Naive B cell (primary cell): ENCODE results near the gene ADAM19. TPM values are rescaled to one million over a fixed set of nuclear protein-coding genes. Genes with fewer than 3 reads are reported as not detected.
"Not testable (repeated sequence)": the region's sequence is repeated elsewhere in the genome, so short reads cannot be mapped to it uniquely, and the experiment has no call there.

Experiments
- ATAC-seq, 2 donors: fragments of 150-1000 bp; cut with Tn5 transposase; 2 replicates each; pipeline ENCODE4 v1.10.0; 2021; ENCODE audit warnings: low read depth in 2 of 2, mild to moderate bottlenecking in 2 of 2, moderate library complexity in 2 of 2
- DNase-seq: peaks from one replicate; pipeline ENCODE4 v3.0.0; 2022
- H3K27ac Mint-ChIP-seq, 6 donors: one replicate each; pipeline ENCODE4 v1.8.0; 2020 to 2022; ENCODE audit warnings: mild to moderate bottlenecking in 6 of 6, mixed read lengths in 6 of 6, moderate library complexity in 5 of 6, inconsistent platforms in 2 of 6
- H3K27me3 Mint-ChIP-seq, 3 donors: one replicate each; pipeline ENCODE4 v1.8.0; 2021 to 2022; ENCODE audit warnings: mixed read lengths in 3 of 3, mild to moderate bottlenecking in 1 of 3
- H3K36me3 Mint-ChIP-seq, 2 donors: one replicate each; pipeline ENCODE4 v1.8.0; 2020 to 2022; ENCODE audit warnings: mixed read lengths in 2 of 2, inconsistent platforms in 1 of 2, mild to moderate bottlenecking in 1 of 2
- H3K4me1 Mint-ChIP-seq, 3 donors: one replicate each; pipeline ENCODE4 v1.8.0; 2020 to 2022; ENCODE audit warnings: mixed read lengths in 3 of 3, inconsistent platforms in 1 of 3, mild to moderate bottlenecking in 1 of 3, moderate library complexity in 1 of 3
- H3K4me3 Mint-ChIP-seq, 8 donors: one replicate each; pipeline ENCODE4 v1.8.0; 2020 to 2022; ENCODE audit warnings: mild to moderate bottlenecking in 8 of 8, mixed read lengths in 8 of 8, moderate library complexity in 8 of 8, inconsistent platforms in 2 of 8
- H3K9me3 Mint-ChIP-seq, 7 donors: one replicate each; pipeline ENCODE4 v1.8.0; 2020 to 2022; ENCODE audit warnings: mixed read lengths in 7 of 7, mild to moderate bottlenecking in 5 of 7, inconsistent platforms in 2 of 7, moderate library complexity in 1 of 7
- polyA plus RNA-seq, 6 donors: library from polyadenylated mRNA; unstranded; fragments of 300-500 nt; fragmentation: Illumina TruSeq; gene quantifications; one replicate each; pipeline ENCODE4 v1.2.3, GENCODE V29; 2021; ENCODE audit warnings: low read depth in 6 of 6

The ADAM19 gene
- polyA plus RNA-seq, 6 donors from 2014 or later: 6.3 to 75.5 (median 43.4) TPM

GRCh38 chr5:157445745-157446411 is 129.7 kb downstream of the ADAM19 start:
- no peaks in the 10 kb centered on the region for H3K27me3 Mint-ChIP-seq
- DNase-seq: no peak
- no peak overlapping the region for H3K27ac Mint-ChIP-seq
- peaks cover 0 to 5% of the 10 kb centered on the region in 2 donors for H3K36me3 Mint-ChIP-seq
- no peak for ATAC-seq
- H3K4me3 Mint-ChIP-seq: no peak overlapping the region
- no peaks in the 10 kb centered on the region for H3K9me3 Mint-ChIP-seq
- H3K4me1 Mint-ChIP-seq: peaks cover 0 to 10% (median 0%) of the 10 kb centered on the region in 3 donors

- DNase-seq: no peak
- ATAC-seq: no peak
- H3K27me3 Mint-ChIP-seq: no peaks in the 10 kb centered on the region
- peaks cover 0 to 5% of the 10 kb centered on the region in 2 donors for H3K36me3 Mint-ChIP-seq
- no peak overlapping the region for H3K4me3 Mint-ChIP-seq
- peaks cover 0 to 10% (median 0%) of the 10 kb centered on the region in 3 donors for H3K4me1 Mint-ChIP-seq
- no peaks in the 10 kb centered on the region for H3K9me3 Mint-ChIP-seq
- peak overlapping the region in 3 of 6 donors; percentile 29 to 55 (median 43) for H3K27ac Mint-ChIP-seq
These were observed 131.4 kb downstream of the ADAM19 start for GRCh38 chr5:157444224-157444623.

DNA sequence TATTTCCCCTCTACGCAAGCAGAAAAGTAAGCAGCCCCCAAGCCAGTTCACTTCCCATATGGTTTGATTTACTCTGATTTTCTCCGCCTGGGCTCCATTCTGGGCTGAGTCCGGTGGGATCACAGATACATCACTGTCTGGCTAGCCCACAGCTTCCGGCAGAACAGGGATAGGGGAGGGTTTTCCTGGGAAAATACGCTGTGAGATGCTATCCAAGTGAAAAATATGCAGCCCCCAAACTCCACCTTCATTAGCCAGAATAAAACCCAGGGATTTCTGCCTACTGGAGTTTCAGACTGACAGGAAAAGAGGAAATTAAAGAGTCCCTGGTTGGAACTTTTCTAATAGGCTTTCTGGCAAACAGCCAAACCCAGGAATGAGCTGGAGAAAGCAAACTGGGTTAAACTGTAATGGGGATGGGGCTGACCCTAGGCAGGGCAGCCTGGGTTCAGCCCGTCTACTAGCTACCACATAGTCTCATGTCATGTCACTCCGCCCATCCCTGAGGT is 132.5 kb downstream of the ADAM19 start:
- Mint-ChIP-seq H3K4me3 (no peak overlapping the region), H3K27ac (peak overlapping the region in 1 of 6 donors; percentile 68), H3K9me3 (no peaks in the 10 kb centered on the region), H3K36me3 (no peaks in the 10 kb centered on the region), H3K27me3 (no peaks in the 10 kb centered on the region), H3K4me1 (peaks cover 0 to 10% (median 0%) of the 10 kb centered on the region in 3 donors)
- no peak for DNase-seq
- no peak for ATAC-seq

GRCh38 chr5:157434096-157434495 is 141.5 kb downstream of the ADAM19 start:
- no peak for ATAC-seq
- Mint-ChIP-seq H3K4me3 (no peak overlapping the region), H3K36me3 (peaks cover 12 to 17% of the 10 kb centered on the region in 2 donors), H3K27me3 (no peaks in the 10 kb centered on the region), H3K27ac (no peak overlapping the region), H3K4me1 (peaks cover 13 to 24% (median 21%) of the 10 kb centered on the region in 3 donors), H3K9me3 (peaks cover 0 to 15% (median 5%) of the 10 kb centered on the region in 7 donors)
- DNase-seq: no peak

DNA sequence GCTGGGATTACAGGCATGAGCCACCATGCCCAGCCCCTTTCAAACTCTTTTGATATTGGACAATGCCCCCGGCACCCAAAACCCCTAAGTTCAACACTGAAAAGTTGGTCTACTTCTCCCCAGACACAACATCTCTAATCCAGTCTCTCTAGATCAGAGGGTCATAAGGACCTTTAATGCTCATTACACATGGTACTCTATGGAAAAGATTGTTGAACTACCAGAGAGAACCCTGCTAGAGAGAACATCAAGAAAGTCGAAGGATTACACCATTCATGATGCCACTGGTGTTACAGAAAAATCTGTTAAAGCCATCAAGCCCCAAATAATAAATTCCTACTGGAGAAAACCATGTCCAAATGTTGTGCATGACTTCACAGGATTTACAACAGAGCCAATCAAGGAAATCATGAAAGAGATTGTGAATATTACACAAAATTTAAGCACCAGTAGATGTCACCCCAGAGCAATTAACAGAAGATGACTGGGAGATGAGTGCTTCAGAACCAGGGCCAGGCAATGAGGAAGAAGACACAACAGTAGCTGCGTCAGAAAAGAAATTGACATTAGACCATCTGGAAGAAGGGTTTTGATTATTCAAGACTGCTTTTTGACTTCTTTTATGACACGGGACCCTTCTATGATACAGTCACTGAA is 143.9 kb downstream of the ADAM19 start:
- peak overlapping the region; percentile 26 to 94 (median 76) for H3K27ac Mint-ChIP-seq
- H3K27me3 Mint-ChIP-seq: peaks cover 0 to 8% (median 0%) of the 10 kb centered on the region in 3 donors
- peak overlapping the region in 4 of 8 donors; percentile 48 to 73 (median 60) for H3K4me3 Mint-ChIP-seq
- peaks cover 0 to 16% (median 5%) of the 10 kb centered on the region in 7 donors for H3K9me3 Mint-ChIP-seq
- peaks cover 13 to 25% (median 24%) of the 10 kb centered on the region in 3 donors for H3K4me1 Mint-ChIP-seq
- DNase-seq: peak; percentile 65
- ATAC-seq: peak; percentile 99 to 100
- H3K36me3 Mint-ChIP-seq: peaks cover 12 to 17% of the 10 kb centered on the region in 2 donors

- not testable (repeated sequence) for H3K27ac Mint-ChIP-seq, DNase-seq, H3K36me3 Mint-ChIP-seq, ATAC-seq, H3K4me3 Mint-ChIP-seq, H3K27me3 Mint-ChIP-seq
- peaks cover 0 to 15% (median 1%) of the 10 kb centered on the region in 7 donors for H3K9me3 Mint-ChIP-seq
- peaks cover 13 to 20% (median 16%) of the 10 kb centered on the region in 3 donors for H3K4me1 Mint-ChIP-seq
These were observed 145.7 kb downstream of the ADAM19 start for GRCh38 chr5:157429920-157430319.

Other genes with a start within 250 kb of the ADAM19 start
- gene NIPAL4, start 115.6 kb downstream of the ADAM19 start, polyA plus RNA-seq: 10 to 100 TPM in 3 of 6 donors, 1 to 10 TPM in 3; 3.5 to 15.7 (median 10.3) TPM
- 1 to 10 TPM in 2 of 6 donors, under 1 TPM in 4; 0.42 to 1.1 (median 0.83) TPM for gene SOX30, start 76.7 kb upstream of the ADAM19 start, polyA plus RNA-seq
- not detected for gene C5orf52, start 95.8 kb upstream of the ADAM19 start, polyA plus RNA-seq
- 1 to 10 TPM; 3.8 to 8.4 (median 5.6) TPM for gene THG1L, start 155.6 kb upstream of the ADAM19 start, polyA plus RNA-seq
- gene LSM11, start 167.9 kb upstream of the ADAM19 start, polyA plus RNA-seq: under 1 TPM in 5 of 6 donors, not detected in 1; 0.27 to 0.69 (median 0.28) TPM